ENCODE measurements around the gene RWDD1.

The RWDD1 gene

GRCh38 chr6:116615937-116616736 is 44.8 kb downstream of the RWDD1 start, which contains the start of gene RSPH4A:
TSS of gene RSPH4A (plus strand) at chr6:116616479. CDS start at chr6:116616624, 145 bp downstream.
- peak; percentile 83 to 87 (median 84) for DNase-seq

- DNase-seq, result no peak
Observed at GRCh38 chr6:116616737-116617053, 45.4 kb downstream of the RWDD1 start.

GRCh38 chr6:116624036-116624805 is 52.9 kb downstream of the RWDD1 start:
- DNase-seq, result no peak

GRCh38 chr6:116625872-116626271 is 54.6 kb downstream of the RWDD1 start:
- no peak for DNase-seq

- peak in 3 of 4 experiments; percentile 11 to 60 (median 22) for DNase-seq
Observed at GRCh38 chr6:116629563-116629981, 58.3 kb downstream of the RWDD1 start.

GRCh38 chr6:116631379-116631990 is 60.2 kb downstream of the RWDD1 start:
- DNase-seq, result no peak

DNA sequence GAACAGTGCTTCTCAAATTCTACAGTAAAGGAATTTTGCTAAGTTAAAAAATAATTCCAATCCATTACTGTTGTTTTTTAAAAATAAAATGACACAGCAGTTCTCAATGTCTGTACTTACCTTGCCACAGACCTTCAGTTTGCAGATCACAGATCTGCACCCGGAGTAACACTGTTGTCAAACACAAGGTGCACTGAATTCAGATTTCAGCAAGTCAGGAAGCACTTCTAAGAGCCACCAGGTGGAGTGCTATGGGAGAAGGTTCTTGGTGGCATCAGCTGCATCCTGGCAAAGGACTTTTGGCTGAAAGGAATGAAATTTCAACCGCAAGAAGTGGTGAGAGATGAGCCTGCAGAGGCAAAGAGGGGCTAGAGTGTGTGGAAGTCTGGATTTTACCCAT is 62.4 kb downstream of the RWDD1 start:
- no peak for DNase-seq

Data from suppressor macrophage (primary cell).